Measurements from ENCODE around the gene ANKRD6.

GRCh38 chr6:89554106-89554505 is 121.2 kb downstream of the ANKRD6 start:
- TF ChIP-seq CTCF (conservative IDR thresholded peaks at IDR 0.05; ENCODE audit: low read depth, low read length) (no peak), EZH2 (IDR thresholded peaks at IDR 0.05; ENCODE audit: low read length, unreplicated experiment) (no peak)

Measured in PC-3 (cell line).